Measurements from ENCODE around the gene OR7G1. TPM values are rescaled to one million over a fixed set of nuclear protein-coding genes. Genes with fewer than 3 reads are reported as not detected.

Gene OR7G1
- total RNA-seq, 1 experiment from 2014 or later = not detected

DNA sequence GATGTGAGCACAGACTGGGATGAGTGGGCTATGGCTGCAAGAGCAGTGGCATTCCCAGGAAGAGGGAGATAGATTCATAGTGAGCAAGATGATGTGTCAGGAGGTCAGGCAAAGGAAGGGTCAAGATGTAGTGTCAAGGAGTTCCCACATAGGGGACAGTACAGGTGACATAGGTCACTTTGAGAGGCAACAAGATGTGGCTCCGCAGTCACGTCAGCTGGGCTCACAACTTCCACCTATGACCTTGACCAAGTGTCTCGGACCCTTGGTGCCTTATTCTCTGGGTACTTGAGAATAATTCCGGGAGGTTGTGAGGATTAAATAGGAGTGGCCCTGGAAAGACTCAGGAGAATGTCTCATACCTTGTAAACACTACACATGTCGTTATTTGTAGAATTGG, 35.1 kb upstream of the OR7G1 start (continued):
- TF ChIP-seq CREM (CRISPR knock-in tag; IDR thresholded peaks at IDR 0.05) = no peak

DNA sequence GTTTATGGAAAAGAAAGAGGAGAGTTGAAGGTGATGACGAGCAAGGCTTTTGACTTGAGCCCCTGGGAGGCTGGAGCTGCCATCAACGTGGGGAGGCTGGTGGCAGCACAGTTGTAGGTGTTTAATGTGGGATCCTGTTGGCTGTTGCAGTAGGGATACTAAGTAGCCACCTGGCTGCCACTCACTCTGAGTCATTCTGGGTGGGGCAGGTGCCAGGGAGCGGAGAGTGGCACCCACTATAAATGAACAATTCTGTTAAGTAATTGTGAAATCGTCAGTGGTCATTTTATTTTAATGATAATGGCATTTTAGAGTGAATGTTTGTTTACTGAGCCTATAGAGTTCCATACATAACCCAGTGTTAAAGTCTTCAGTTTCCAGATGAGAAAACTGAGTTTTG, 34.4 kb upstream of the OR7G1 start:
- DNase-seq (ENCODE audit: low spot score) = no peak
- ChIA-PET CTCF (no interaction called here), POLR2A (interaction anchor here (1.1 kb wide), 1 partner anchor 11 kb away, joined by 3 read pairs; no protein-coding TSS in a partner anchor)
- Mint-ChIP-seq H3K27ac (no peak overlapping the region), H3K9me3 (peaks cover 74% of the 10 kb centered on the region), H3K36me3 (peaks cover 91% of the 10 kb centered on the region), H3K4me3 (no peak overlapping the region), H3K27me3 (ENCODE audit: low read depth) (peaks cover 3% of the 10 kb centered on the region; the same call in 1 of the 2 replicates), H3K4me1 (peaks cover 4% of the 10 kb centered on the region; the same call in 1 of the 2 replicates)
- TF ChIP-seq, protein P1, sequence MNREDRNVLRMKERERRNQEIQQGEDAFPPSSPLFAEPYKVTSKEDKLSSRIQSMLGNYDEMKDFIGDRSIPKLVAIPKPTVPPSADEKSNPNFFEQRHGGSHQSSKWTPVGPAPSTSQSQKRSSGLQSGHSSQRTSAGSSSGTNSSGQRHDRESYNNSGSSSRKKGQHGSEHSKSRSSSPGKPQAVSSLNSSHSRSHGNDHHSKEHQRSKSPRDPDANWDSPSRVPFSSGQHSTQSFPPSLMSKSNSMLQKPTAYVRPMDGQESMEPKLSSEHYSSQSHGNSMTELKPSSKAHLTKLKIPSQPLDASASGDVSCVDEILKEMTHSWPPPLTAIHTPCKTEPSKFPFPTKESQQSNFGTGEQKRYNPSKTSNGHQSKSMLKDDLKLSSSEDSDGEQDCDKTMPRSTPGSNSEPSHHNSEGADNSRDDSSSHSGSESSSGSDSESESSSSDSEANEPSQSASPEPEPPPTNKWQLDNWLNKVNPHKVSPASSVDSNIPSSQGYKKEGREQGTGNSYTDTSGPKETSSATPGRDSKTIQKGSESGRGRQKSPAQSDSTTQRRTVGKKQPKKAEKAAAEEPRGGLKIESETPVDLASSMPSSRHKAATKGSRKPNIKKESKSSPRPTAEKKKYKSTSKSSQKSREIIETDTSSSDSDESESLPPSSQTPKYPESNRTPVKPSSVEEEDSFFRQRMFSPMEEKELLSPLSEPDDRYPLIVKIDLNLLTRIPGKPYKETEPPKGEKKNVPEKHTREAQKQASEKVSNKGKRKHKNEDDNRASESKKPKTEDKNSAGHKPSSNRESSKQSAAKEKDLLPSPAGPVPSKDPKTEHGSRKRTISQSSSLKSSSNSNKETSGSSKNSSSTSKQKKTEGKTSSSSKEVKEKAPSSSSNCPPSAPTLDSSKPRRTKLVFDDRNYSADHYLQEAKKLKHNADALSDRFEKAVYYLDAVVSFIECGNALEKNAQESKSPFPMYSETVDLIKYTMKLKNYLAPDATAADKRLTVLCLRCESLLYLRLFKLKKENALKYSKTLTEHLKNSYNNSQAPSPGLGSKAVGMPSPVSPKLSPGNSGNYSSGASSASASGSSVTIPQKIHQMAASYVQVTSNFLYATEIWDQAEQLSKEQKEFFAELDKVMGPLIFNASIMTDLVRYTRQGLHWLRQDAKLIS (CRISPR knock-in tag; IDR thresholded peaks at IDR 0.05; ENCODE audit: borderline replicate concordance) = no peak
- TF ChIP-seq, protein P2, sequence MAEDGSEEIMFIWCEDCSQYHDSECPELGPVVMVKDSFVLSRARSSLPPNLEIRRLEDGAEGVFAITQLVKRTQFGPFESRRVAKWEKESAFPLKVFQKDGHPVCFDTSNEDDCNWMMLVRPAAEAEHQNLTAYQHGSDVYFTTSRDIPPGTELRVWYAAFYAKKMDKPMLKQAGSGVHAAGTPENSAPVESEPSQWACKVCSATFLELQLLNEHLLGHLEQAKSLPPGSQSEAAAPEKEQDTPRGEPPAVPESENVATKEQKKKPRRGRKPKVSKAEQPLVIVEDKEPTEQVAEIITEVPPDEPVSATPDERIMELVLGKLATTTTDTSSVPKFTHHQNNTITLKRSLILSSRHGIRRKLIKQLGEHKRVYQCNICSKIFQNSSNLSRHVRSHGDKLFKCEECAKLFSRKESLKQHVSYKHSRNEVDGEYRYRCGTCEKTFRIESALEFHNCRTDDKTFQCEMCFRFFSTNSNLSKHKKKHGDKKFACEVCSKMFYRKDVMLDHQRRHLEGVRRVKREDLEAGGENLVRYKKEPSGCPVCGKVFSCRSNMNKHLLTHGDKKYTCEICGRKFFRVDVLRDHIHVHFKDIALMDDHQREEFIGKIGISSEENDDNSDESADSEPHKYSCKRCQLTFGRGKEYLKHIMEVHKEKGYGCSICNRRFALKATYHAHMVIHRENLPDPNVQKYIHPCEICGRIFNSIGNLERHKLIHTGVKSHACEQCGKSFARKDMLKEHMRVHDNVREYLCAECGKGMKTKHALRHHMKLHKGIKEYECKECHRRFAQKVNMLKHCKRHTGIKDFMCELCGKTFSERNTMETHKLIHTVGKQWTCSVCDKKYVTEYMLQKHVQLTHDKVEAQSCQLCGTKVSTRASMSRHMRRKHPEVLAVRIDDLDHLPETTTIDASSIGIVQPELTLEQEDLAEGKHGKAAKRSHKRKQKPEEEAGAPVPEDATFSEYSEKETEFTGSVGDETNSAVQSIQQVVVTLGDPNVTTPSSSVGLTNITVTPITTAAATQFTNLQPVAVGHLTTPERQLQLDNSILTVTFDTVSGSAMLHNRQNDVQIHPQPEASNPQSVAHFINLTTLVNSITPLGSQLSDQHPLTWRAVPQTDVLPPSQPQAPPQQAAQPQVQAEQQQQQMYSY (CRISPR knock-in tag; IDR thresholded peaks at IDR 0.05) = no peak
- TF ChIP-seq MYBL2 (CRISPR knock-in tag; IDR thresholded peaks at IDR 0.05) = no peak
- TF ChIP-seq, protein P3, sequence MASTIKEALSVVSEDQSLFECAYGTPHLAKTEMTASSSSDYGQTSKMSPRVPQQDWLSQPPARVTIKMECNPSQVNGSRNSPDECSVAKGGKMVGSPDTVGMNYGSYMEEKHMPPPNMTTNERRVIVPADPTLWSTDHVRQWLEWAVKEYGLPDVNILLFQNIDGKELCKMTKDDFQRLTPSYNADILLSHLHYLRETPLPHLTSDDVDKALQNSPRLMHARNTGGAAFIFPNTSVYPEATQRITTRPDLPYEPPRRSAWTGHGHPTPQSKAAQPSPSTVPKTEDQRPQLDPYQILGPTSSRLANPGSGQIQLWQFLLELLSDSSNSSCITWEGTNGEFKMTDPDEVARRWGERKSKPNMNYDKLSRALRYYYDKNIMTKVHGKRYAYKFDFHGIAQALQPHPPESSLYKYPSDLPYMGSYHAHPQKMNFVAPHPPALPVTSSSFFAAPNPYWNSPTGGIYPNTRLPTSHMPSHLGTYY (CRISPR knock-in tag; IDR thresholded peaks at IDR 0.05) = no peak
- TF ChIP-seq, protein P4, sequence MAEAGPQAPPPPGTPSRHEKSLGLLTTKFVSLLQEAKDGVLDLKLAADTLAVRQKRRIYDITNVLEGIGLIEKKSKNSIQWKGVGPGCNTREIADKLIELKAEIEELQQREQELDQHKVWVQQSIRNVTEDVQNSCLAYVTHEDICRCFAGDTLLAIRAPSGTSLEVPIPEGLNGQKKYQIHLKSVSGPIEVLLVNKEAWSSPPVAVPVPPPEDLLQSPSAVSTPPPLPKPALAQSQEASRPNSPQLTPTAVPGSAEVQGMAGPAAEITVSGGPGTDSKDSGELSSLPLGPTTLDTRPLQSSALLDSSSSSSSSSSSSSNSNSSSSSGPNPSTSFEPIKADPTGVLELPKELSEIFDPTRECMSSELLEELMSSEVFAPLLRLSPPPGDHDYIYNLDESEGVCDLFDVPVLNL (CRISPR knock-in tag; IDR thresholded peaks at IDR 0.05; ENCODE audit: borderline replicate concordance, low read depth) = no peak
- TF ChIP-seq, protein P5, sequence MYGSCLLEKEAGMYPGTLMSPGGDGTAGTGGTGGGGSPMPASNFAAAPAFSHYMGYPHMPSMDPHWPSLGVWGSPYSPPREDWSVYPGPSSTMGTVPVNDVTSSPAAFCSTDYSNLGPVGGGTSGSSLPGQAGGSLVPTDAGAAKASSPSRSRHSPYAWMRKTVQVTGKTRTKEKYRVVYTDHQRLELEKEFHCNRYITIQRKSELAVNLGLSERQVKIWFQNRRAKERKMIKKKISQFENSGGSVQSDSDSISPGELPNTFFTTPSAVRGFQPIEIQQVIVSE (CRISPR knock-in tag; IDR thresholded peaks at IDR 0.05; ENCODE audit: borderline replicate concordance) = no peak
- TF ChIP-seq ZNF416 (CRISPR knock-in tag; IDR thresholded peaks at IDR 0.05) = no peak
- TF ChIP-seq NFYB (CRISPR knock-in tag; conservative IDR thresholded peaks at IDR 0.05; ENCODE audit: low read depth) = no peak
- no peak for TF ChIP-seq SMAD4 (CRISPR knock-in tag; IDR thresholded peaks at IDR 0.05)
- TF ChIP-seq, protein P6, sequence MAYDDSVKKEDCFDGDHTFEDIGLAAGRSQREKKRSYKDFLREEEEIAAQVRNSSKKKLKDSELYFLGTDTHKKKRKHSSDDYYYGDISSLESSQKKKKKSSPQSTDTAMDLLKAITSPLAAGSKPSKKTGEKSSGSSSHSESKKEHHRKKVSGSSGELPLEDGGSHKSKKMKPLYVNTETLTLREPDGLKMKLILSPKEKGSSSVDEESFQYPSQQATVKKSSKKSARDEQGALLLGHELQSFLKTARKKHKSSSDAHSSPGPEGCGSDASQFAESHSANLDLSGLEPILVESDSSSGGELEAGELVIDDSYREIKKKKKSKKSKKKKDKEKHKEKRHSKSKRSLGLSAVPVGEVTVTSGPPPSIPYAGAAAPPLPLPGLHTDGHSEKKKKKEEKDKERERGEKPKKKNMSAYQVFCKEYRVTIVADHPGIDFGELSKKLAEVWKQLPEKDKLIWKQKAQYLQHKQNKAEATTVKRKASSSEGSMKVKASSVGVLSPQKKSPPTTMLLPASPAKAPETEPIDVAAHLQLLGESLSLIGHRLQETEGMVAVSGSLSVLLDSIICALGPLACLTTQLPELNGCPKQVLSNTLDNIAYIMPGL (CRISPR knock-in tag; IDR thresholded peaks at IDR 0.05) = no peak
- no peak for TF ChIP-seq ZNF317 (CRISPR knock-in tag; IDR thresholded peaks at IDR 0.05; ENCODE audit: borderline replicate concordance, low read depth)
- no peak for TF ChIP-seq KAT7 (CRISPR knock-in tag; IDR thresholded peaks at IDR 0.05; ENCODE audit: borderline replicate concordance)
- TF ChIP-seq, protein P7, sequence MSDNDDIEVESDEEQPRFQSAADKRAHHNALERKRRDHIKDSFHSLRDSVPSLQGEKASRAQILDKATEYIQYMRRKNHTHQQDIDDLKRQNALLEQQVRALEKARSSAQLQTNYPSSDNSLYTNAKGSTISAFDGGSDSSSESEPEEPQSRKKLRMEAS (CRISPR knock-in tag; IDR thresholded peaks at IDR 0.05) = no peak
- no peak for TF ChIP-seq TEAD4 (CRISPR knock-in tag; IDR thresholded peaks at IDR 0.05)
- no peak for ATAC-seq
